Liver (tissue), 9 donors: ENCODE measurements around the gene C2CD4D. TPM values are rescaled to one million over a fixed set of nuclear protein-coding genes. Genes with fewer than 3 reads are reported as not detected.

Experiments
- DNase-seq: peaks from one replicate; pipeline ENCODE4 v3.0.0-alpha.2; 2017; ENCODE audit warnings: low spot score
- H3K27ac ChIP-seq, 2 donors: one replicate each; pipeline ENCODE4 v1.7.0; 2013; ENCODE audit warnings: inconsistent platforms in 2 of 2, low read length in 2 of 2, control low read depth in 1 of 2, low read depth in 1 of 2, mild to moderate bottlenecking in 1 of 2
- H3K27me3 ChIP-seq, 4 donors: one replicate each; pipeline versions ENCODE4 v1.6.1 to v1.7.0; 2013; ENCODE audit warnings: low read length in 3 of 4, inconsistent platforms in 1 of 4, mild to moderate bottlenecking in 1 of 4, moderate library complexity in 1 of 4; ENCODE audit not compliant: control insufficient read depth in 4 of 4, insufficient read depth in 4 of 4
- H3K36me3 ChIP-seq, 4 donors: one replicate each; pipeline versions ENCODE4 v1.6.1 to v1.7.0; 2013; ENCODE audit warnings: low read length in 3 of 4, mild to moderate bottlenecking in 3 of 4, low read depth in 1 of 4, moderate library complexity in 1 of 4; ENCODE audit not compliant: control insufficient read depth in 4 of 4, insufficient read depth in 3 of 4
- H3K4me1 ChIP-seq, 4 donors: one replicate each; pipeline versions ENCODE4 v1.6.1 to v1.7.0; 2013; ENCODE audit warnings: low read length in 3 of 4, mild to moderate bottlenecking in 3 of 4, moderate library complexity in 1 of 4; ENCODE audit not compliant: control insufficient read depth in 4 of 4, insufficient read depth in 4 of 4
- H3K4me3 ChIP-seq, 3 donors: one replicate each; pipeline versions ENCODE4 v1.6.1 to v1.7.0; 2013; ENCODE audit warnings: low read length in 3 of 3, control low read depth in 1 of 3, low read depth in 1 of 3, mild to moderate bottlenecking in 1 of 3
- H3K9ac ChIP-seq, 2 donors: one replicate each; pipeline ENCODE4 v1.7.0; 2013; ENCODE audit warnings: low read length in 2 of 2, mild to moderate bottlenecking in 2 of 2, moderate library complexity in 2 of 2, control low read depth in 1 of 2, low read depth in 1 of 2
- H3K9me3 ChIP-seq, 4 donors: one replicate each; pipeline versions ENCODE4 v1.6.1 to v1.7.0; 2013; ENCODE audit warnings: low read length in 3 of 4; ENCODE audit not compliant: control insufficient read depth in 4 of 4
- EGR1 ChIP-seq, 2 donors: IDR thresholded peaks; 2 replicates each; pipeline ENCODE4 v1.6.1; 2016 to 2018; ENCODE audit warnings: antibody characterized with exemption in 2 of 2, low read depth in 2 of 2
- FOXA1 ChIP-seq: IDR thresholded peaks from 2 replicates; pipeline ENCODE4 v1.6.1; 2016; ENCODE audit warnings: antibody characterized with exemption
- FOXA2 ChIP-seq: IDR thresholded peaks from 2 replicates; pipeline ENCODE4 v1.6.1; 2016; ENCODE audit warnings: antibody characterized with exemption
- GABPA ChIP-seq, 2 donors: IDR thresholded peaks in 1 of 2; conservative IDR thresholded peaks in 1 of 2; 2 replicates each; pipeline ENCODE4 v1.6.1; 2016; ENCODE audit warnings: antibody characterized with exemption in 2 of 2, mild to moderate bottlenecking in 1 of 2, moderate library complexity in 1 of 2
- HNF4A ChIP-seq, 2 donors: conservative IDR thresholded peaks; 2 replicates each; pipeline ENCODE4 v1.6.1; 2016; ENCODE audit warnings: antibody characterized with exemption in 2 of 2, mild to moderate bottlenecking in 2 of 2
- HNF4G ChIP-seq: IDR thresholded peaks from 2 replicates; pipeline ENCODE4 v1.6.1; 2016; ENCODE audit warnings: antibody characterized with exemption
- JUND ChIP-seq, 2 donors: IDR thresholded peaks; 2 replicates each; pipeline ENCODE4 v1.6.1; 2016; ENCODE audit warnings: antibody characterized with exemption in 2 of 2
- NR2F2 ChIP-seq: IDR thresholded peaks from 2 replicates; pipeline ENCODE4 v1.6.1; 2016; ENCODE audit warnings: antibody characterized with exemption
- RXRA ChIP-seq, 2 donors: IDR thresholded peaks; 2 replicates each; pipeline ENCODE4 v1.6.1; 2017 to 2018; ENCODE audit warnings: antibody characterized with exemption in 2 of 2, mild to moderate bottlenecking in 1 of 2
- SP1 ChIP-seq: IDR thresholded peaks from 2 replicates; pipeline ENCODE4 v1.6.1; 2018; ENCODE audit warnings: antibody characterized with exemption, mild to moderate bottlenecking
- TAF1 ChIP-seq: conservative IDR thresholded peaks from 2 replicates; pipeline ENCODE4 v1.6.1; 2016; ENCODE audit warnings: antibody characterized with exemption, mild to moderate bottlenecking
- YY1 ChIP-seq: IDR thresholded peaks from 2 replicates; pipeline ENCODE4 v1.6.1; 2016; ENCODE audit warnings: antibody characterized with exemption, mild to moderate bottlenecking
- WGBS: extraction: QIAGEN DNeasy Blood & Tissue Kit; methylation state at CpG from one replicate; pipeline ENCODE4 v1.1.7; 2013; 5-methylcytosine and 5-hydroxymethylcytosine counted together
- polyA plus RNA-seq, 2 donors: library from polyadenylated mRNA; stranded (reverse) in 1 of 2; unstranded in 1 of 2; fragments of 200-250 nt in 1 of 2; fragments of >200 nt in 1 of 2; fragmentation: Nextera tagmentation in 1 of 2; extraction: Ambion mirVana in 1 of 2; gene quantifications; one replicate each; pipeline versions ENCODE4 v1.2.1 to v1.2.3, GENCODE V29; 2013 to 2015
- total RNA-seq, 2 donors: library from RNA; depleted of rRNA; stranded (reverse); fragments of >200 nt; gene quantifications; one replicate each; pipeline ENCODE4 v1.2.3, GENCODE V29; 2014
- TF ChIP-seq, protein P1 (sequence below): IDR thresholded peaks from 2 replicates; pipeline ENCODE4 v1.6.1; 2016; ENCODE audit warnings: antibody characterized with exemption
- TF ChIP-seq, protein P2 (sequence below): IDR thresholded peaks from 2 replicates; pipeline ENCODE4 v1.6.1; 2016; ENCODE audit warnings: antibody characterized with exemption, mild to moderate bottlenecking
- TF ChIP-seq, protein P3 (sequence below): IDR thresholded peaks from 2 replicates; pipeline ENCODE4 v1.6.1; 2016; ENCODE audit warnings: antibody characterized with exemption
- TF ChIP-seq, protein P4 (sequence below): fragments of 150-350 bp; IDR thresholded peaks from 2 replicates; pipeline ENCODE4 v1.5.1; 2017; ENCODE audit warnings: improper control_type of control experiment, low read depth, low read length; ENCODE audit not compliant: missing input control
- donor health status: healthy.
- donor health status: healthy.
- donor health status: healthy.
- donor health status: healthy.
- donor health status: healthy.

Gene C2CD4D
- total and polyA plus RNA-seq, 4 donors: 0.02 to 0.08 TPM; not detected in 2

DNA sequence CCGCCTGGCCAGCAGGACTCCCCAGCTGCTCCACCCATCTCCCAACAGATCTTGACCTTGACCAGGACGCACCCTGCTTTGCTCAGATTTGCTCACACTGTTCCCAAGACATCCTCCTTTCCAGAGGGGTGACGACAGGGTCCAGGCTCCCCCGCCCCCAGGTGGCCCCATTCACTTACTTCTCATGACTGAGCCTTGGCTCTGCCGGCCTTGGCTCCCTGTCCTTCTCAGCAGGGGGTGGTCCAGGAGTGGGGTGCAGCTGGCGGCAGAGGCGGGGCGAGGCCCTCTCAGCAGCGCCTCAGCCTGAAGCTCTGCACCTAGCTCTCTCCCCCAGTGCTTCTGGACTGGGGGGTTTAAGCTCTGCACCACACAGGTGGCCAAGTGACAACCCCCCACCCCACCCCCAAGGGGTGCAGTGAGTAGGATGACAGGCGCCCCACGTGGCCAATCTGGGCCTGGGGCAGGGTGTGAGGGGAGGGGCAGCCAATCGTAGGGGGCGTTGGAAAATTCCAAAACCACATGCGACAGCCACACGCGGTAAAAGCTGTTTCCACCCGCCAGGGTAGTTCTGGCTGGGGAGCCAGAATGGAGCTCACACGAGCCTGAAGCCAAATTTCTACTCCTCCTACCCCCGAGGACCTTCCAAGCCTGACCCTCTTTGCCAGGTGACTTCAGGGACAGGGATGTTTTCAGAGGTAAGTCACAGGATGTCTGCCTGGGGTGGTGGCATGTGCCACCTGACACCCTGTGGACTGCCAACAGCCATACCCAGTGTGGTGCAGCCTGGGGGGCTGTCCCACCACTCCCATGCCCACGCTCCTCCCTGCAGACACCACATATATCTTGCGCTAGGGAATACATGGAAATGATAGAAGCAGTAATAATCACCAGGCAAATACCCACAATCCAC, 13.6 kb downstream of the C2CD4D start:
- H3K9me3 ChIP-seq: no peaks in the 10 kb centered on the region
- H3K4me1 ChIP-seq: peaks cover 11 to 87% (median 67%) of the 10 kb centered on the region in 4 donors
- H3K27ac ChIP-seq: no peak overlapping the region
- H3K36me3 ChIP-seq: peaks cover 2 to 12% (median 4%) of the 10 kb centered on the region in 4 donors
- WGBS: 67% methylated on average over 21 of the region's 21 CpGs
- no peaks in the 10 kb centered on the region for H3K27me3 ChIP-seq
- no peak for DNase-seq
- TF ChIP-seq, protein P1, sequence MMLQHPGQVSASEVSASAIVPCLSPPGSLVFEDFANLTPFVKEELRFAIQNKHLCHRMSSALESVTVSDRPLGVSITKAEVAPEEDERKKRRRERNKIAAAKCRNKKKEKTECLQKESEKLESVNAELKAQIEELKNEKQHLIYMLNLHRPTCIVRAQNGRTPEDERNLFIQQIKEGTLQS: no peak
- TF ChIP-seq RXRA (IDR thresholded peaks at IDR 0.05): no peak
- no peak for TF ChIP-seq JUND (IDR thresholded peaks at IDR 0.05)
- TF ChIP-seq, protein P2, sequence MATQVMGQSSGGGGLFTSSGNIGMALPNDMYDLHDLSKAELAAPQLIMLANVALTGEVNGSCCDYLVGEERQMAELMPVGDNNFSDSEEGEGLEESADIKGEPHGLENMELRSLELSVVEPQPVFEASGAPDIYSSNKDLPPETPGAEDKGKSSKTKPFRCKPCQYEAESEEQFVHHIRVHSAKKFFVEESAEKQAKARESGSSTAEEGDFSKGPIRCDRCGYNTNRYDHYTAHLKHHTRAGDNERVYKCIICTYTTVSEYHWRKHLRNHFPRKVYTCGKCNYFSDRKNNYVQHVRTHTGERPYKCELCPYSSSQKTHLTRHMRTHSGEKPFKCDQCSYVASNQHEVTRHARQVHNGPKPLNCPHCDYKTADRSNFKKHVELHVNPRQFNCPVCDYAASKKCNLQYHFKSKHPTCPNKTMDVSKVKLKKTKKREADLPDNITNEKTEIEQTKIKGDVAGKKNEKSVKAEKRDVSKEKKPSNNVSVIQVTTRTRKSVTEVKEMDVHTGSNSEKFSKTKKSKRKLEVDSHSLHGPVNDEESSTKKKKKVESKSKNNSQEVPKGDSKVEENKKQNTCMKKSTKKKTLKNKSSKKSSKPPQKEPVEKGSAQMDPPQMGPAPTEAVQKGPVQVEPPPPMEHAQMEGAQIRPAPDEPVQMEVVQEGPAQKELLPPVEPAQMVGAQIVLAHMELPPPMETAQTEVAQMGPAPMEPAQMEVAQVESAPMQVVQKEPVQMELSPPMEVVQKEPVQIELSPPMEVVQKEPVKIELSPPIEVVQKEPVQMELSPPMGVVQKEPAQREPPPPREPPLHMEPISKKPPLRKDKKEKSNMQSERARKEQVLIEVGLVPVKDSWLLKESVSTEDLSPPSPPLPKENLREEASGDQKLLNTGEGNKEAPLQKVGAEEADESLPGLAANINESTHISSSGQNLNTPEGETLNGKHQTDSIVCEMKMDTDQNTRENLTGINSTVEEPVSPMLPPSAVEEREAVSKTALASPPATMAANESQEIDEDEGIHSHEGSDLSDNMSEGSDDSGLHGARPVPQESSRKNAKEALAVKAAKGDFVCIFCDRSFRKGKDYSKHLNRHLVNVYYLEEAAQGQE: no peak
- TF ChIP-seq HNF4A (conservative IDR thresholded peaks at IDR 0.05): no peak
- TF ChIP-seq, protein P3, sequence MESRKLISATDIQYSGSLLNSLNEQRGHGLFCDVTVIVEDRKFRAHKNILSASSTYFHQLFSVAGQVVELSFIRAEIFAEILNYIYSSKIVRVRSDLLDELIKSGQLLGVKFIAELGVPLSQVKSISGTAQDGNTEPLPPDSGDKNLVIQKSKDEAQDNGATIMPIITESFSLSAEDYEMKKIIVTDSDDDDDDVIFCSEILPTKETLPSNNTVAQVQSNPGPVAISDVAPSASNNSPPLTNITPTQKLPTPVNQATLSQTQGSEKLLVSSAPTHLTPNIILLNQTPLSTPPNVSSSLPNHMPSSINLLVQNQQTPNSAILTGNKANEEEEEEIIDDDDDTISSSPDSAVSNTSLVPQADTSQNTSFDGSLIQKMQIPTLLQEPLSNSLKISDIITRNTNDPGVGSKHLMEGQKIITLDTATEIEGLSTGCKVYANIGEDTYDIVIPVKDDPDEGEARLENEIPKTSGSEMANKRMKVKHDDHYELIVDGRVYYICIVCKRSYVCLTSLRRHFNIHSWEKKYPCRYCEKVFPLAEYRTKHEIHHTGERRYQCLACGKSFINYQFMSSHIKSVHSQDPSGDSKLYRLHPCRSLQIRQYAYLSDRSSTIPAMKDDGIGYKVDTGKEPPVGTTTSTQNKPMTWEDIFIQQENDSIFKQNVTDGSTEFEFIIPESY: no peak
- TF ChIP-seq GABPA (IDR thresholded peaks at IDR 0.05 in 1 of 2, conservative IDR thresholded peaks at IDR 0.05 in 1 of 2): no peak
- no peak for TF ChIP-seq NR2F2
- H3K4me3 ChIP-seq: no peak overlapping the region
- no peak overlapping the region for H3K9ac ChIP-seq

DNA sequence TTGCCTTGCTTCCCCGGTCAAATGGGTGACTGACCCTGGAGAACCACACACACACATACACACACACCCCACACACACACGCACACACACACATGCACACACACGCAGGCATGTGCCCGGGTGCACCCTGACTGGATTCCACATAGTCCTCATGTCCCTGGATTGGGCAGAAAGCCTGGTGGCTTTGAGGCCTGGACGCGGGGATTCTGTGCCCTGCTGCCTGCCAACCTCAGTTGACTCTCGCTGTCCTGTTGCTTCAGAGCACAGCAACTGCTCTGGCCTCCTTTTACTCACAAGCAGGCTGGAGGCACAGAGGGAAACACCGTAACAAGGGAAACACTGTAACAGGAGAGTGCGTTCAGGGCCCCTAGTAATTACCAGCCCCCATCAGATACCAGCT, 14.4 kb downstream of the C2CD4D start:
- 45% methylated on average over 9 of the region's 9 CpGs for WGBS
- no peaks in the 10 kb centered on the region for H3K27me3 ChIP-seq
- H3K9me3 ChIP-seq: no peaks in the 10 kb centered on the region
- H3K4me1 ChIP-seq: peaks cover 14 to 91% (median 72%) of the 10 kb centered on the region in 4 donors
- H3K27ac ChIP-seq: no peak overlapping the region
- peaks cover 2 to 12% (median 4%) of the 10 kb centered on the region in 4 donors for H3K36me3 ChIP-seq
- no peak for TF ChIP-seq SP1
- TF ChIP-seq RXRA (IDR thresholded peaks at IDR 0.05): peak; percentile 20 to 58
- H3K9ac ChIP-seq: no peak overlapping the region
- H3K4me3 ChIP-seq: no peak overlapping the region
- no peak for DNase-seq

DNA sequence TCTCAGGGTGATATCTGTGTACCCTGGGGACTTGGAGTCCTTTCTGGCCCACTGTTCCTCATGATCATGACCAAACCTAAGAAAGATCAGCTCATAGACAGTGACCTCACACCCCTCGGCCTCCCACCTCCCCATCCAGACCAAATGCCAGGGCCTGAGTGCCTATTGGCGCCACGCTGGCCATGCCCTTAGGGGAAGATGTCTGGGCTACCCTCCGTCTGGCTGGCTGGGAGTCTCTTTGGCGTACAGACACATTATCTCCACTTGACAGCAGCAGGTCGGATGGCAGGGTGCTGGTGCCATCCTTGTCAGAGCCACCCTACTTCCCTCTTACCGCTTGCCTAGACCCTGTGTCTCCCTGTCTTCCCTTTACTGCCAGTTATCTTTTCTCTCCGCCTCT, 16.4 kb downstream of the C2CD4D start:
- no peak overlapping the region for H3K9ac ChIP-seq
- H3K4me1 ChIP-seq: peaks cover 13 to 94% (median 68%) of the 10 kb centered on the region in 4 donors
- no peaks in the 10 kb centered on the region for H3K27me3 ChIP-seq
- 87% methylated on average over 8 of the region's 8 CpGs for WGBS
- DNase-seq: no peak
- H3K9me3 ChIP-seq: no peaks in the 10 kb centered on the region
- H3K27ac ChIP-seq: no peak overlapping the region
- no peak overlapping the region for H3K4me3 ChIP-seq
- H3K36me3 ChIP-seq: peaks cover under 1 to 8% (median 2%) of the 10 kb centered on the region in 4 donors
- TF ChIP-seq EGR1 (IDR thresholded peaks at IDR 0.05; ENCODE audit: low read depth in 2 of 2) (no peak), FOXA1 (no peak), RXRA (IDR thresholded peaks at IDR 0.05) (no peak), TAF1 (no peak), JUND (IDR thresholded peaks at IDR 0.05) (no peak), YY1 (no peak), HNF4G (no peak), HNF4A (conservative IDR thresholded peaks at IDR 0.05) (no peak), FOXA2 (no peak)
- TF ChIP-seq, protein P4, sequence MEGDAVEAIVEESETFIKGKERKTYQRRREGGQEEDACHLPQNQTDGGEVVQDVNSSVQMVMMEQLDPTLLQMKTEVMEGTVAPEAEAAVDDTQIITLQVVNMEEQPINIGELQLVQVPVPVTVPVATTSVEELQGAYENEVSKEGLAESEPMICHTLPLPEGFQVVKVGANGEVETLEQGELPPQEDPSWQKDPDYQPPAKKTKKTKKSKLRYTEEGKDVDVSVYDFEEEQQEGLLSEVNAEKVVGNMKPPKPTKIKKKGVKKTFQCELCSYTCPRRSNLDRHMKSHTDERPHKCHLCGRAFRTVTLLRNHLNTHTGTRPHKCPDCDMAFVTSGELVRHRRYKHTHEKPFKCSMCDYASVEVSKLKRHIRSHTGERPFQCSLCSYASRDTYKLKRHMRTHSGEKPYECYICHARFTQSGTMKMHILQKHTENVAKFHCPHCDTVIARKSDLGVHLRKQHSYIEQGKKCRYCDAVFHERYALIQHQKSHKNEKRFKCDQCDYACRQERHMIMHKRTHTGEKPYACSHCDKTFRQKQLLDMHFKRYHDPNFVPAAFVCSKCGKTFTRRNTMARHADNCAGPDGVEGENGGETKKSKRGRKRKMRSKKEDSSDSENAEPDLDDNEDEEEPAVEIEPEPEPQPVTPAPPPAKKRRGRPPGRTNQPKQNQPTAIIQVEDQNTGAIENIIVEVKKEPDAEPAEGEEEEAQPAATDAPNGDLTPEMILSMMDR: no peak
- TF ChIP-seq, protein P1: no peak
